Psoas muscle (tissue), 8 donors: Measurements from ENCODE around the gene DGKA. TPM values are rescaled to one million over a fixed set of nuclear protein-coding genes. Genes with fewer than 3 reads are reported as not detected.

ENCODE experiments used
- ATAC-seq, 4 donors: fragments of 200-7000 bp; cut with Tn5 transposase; one replicate each; pipeline ENCODE4 v1.9.1; 2020; ENCODE audit warnings: moderate library complexity in 3 of 4, mild to moderate bottlenecking in 2 of 4
- DNase-seq, 2 donors: peaks; one replicate each; pipeline ENCODE4 v3.0.0-alpha.2; 2020
- H3K27ac ChIP-seq: fragments of 200-600 bp; one replicate; pipeline ENCODE4 v1.8.0; 2022
- H3K27me3 ChIP-seq, 3 donors: fragments of 200-600 bp in 1 of 3; one replicate each; pipeline versions ENCODE4 v1.6.1 to v1.8.0; 2013 to 2022; ENCODE audit warnings: low read length in 2 of 3, mild to moderate bottlenecking in 2 of 3, moderate library complexity in 1 of 3; ENCODE audit not compliant: insufficient read depth in 3 of 3
- H3K36me3 ChIP-seq, 2 donors: fragments of 200-600 bp in 1 of 2; one replicate each; pipeline versions ENCODE4 v1.6.1 to v1.8.0; 2013 to 2022; ENCODE audit warnings: low read depth in 1 of 2, mild to moderate bottlenecking in 1 of 2, moderate library complexity in 1 of 2; ENCODE audit not compliant: insufficient read depth in 1 of 2
- H3K4me1 ChIP-seq: fragments of 200-600 bp; one replicate; pipeline ENCODE4 v1.8.0; 2022
- H3K4me3 ChIP-seq: fragments of 200-600 bp; one replicate; pipeline ENCODE4 v1.8.0; 2022; ENCODE audit warnings: mild to moderate bottlenecking
- H3K9me3 ChIP-seq: fragments of 200-600 bp; one replicate; pipeline ENCODE4 v1.8.0; 2022
- whole genome bisulfite sequencing, 3 donors: extraction: QIAGEN DNeasy Blood & Tissue Kit; methylation state at CpG; one replicate each; pipeline versions ENCODE4 v1.1.6 to v1.1.7; 2013; 5-methylcytosine and 5-hydroxymethylcytosine counted together
- intact Hi-C, 2 donors: fragments of 100-400 bp; cut with DNase I; formaldehyde crosslinking; loops; one replicate each; pipeline versions ENCODE4 v1.11.0 to v1.14.2; 2022
- polyA plus RNA-seq, 3 donors: library from polyadenylated mRNA; stranded (reverse); fragments of 200-250 nt; gene quantifications; one replicate each; pipeline ENCODE4 v1.2.3, GENCODE V29; 2013
- total RNA-seq, 4 donors: library from RNA; stranded (reverse); fragmentation: NEBNext Ultra II Directional in 2 of 4; extraction: Animal tissue kit (Norgen Biotek cat#: 25700) in 2 of 4; gene quantifications; one replicate each; pipeline versions ENCODE4 v1.2.1 to v1.2.4, GENCODE V29; 2021 to 2023
- TF ChIP-seq, protein P1 (sequence below): fragments of 200-600 bp; IDR thresholded peaks from one replicate; pipeline ENCODE4 v1.8.0; 2022; ENCODE audit warnings: antibody characterized with exemption
- donor health status: healthy with polysubstance abuse.
- donor health status: DM: no; HTN: no; CAD: no; lungs with moderate emphysema.
- donor health status: Bipolar disorder and iron deficiency.
- donor health status: healthy.
- donor health status: DM: yes; HTN: yes; CAD: no.
- donor health status: DM: no; HTN: no; CAD: no.
- donor health status: DM: no; HTN: no; CAD: no.
- donor health status: DM: yes; HTN: yes; CAD: no.

Gene DGKA
- total and polyA plus RNA-seq, 7 donors, result 2.0 to 5.4 (median 4.3) TPM

DNA sequence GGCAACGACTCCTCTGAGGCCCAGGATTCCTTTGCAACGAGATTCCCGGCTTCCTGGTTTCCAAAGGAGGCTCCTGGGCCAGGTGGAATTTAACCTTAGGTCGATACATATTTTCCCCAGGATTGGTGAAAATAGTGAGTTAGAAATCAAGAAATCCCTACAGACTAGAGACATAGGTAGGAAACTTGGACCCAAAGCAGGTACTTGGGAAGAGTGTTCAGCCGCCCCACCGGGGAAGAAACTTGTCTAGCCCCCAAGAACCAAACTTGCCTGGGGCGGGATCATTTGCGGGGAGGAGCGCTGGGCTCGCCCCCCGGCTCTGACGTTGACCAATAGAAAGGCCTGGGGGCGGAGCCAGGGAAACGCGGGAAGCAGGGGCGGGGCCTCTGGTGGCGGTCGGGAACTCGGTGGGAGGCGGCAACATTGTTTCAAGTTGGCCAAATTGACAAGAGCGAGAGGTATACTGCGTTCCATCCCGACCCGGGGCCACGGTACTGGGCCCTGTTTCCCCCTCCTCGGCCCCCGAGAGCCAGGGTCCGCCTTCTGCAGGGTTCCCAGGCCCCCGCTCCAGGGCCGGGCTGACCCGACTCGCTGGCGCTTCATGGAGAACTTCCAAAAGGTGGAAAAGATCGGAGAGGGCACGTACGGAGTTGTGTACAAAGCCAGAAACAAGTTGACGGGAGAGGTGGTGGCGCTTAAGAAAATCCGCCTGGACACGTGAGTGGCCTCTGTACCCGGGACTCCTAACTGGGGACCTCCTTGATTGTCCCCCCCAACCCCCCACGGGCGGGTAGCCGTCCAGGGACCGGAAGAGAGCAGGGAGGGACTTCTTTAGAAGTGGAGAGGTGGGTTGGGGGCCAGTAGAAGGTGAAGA lies 35.7 kb downstream of the DGKA start, which contains the start of gene CDK2:
CDK2 (plus strand) TSS at position 423 of the 874 bp plus-strand sequence; CDS start at position 602, 179 bp downstream.
- TF ChIP-seq, protein P1, sequence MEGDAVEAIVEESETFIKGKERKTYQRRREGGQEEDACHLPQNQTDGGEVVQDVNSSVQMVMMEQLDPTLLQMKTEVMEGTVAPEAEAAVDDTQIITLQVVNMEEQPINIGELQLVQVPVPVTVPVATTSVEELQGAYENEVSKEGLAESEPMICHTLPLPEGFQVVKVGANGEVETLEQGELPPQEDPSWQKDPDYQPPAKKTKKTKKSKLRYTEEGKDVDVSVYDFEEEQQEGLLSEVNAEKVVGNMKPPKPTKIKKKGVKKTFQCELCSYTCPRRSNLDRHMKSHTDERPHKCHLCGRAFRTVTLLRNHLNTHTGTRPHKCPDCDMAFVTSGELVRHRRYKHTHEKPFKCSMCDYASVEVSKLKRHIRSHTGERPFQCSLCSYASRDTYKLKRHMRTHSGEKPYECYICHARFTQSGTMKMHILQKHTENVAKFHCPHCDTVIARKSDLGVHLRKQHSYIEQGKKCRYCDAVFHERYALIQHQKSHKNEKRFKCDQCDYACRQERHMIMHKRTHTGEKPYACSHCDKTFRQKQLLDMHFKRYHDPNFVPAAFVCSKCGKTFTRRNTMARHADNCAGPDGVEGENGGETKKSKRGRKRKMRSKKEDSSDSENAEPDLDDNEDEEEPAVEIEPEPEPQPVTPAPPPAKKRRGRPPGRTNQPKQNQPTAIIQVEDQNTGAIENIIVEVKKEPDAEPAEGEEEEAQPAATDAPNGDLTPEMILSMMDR, result no peak
- peaks cover 5% of the 10 kb centered on the region for H3K4me1 ChIP-seq
- intact Hi-C loops, result loop anchor here (5.0 kb wide), 1 partner anchor 34 kb away; the partner anchor contains the start of gene DGKA (in 2 of the 2)
- H3K36me3 ChIP-seq, result peaks cover 0 to 7% of the 10 kb centered on the region in 2 donors
- WGBS, 3 donors, result 0% methylated on average over 45 of the region's 45 CpGs
- DNase-seq (peak; percentile 94 to 95), ATAC-seq (peak; percentile 95 to 100 (median 98))
- peak within 1 kb of the TSS; percentile 73 for H3K27ac ChIP-seq
- H3K4me3 ChIP-seq, result peak within 1 kb of the TSS; percentile 76
- H3K9me3 ChIP-seq, result no peaks in the 10 kb centered on the region
- no peaks in the 10 kb centered on the region for H3K27me3 ChIP-seq

DNA sequence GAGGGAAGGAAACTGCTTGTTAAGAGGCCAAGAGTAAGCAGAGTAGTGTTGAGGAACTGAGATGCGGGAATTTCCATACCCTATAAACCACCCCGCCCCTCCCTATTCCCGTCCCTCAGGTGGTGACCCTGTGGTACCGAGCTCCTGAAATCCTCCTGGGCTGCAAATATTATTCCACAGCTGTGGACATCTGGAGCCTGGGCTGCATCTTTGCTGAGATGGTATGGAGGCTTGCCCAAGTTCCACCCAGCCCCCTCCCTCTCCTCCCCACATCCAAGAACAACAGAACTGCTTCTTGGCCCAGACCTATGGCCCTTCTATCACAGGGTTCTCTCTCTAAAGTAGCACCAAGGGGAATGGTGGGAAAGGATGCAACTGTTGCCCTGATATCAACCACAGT lies 38.4 kb downstream of the DGKA start:
- 78 to 85% (median 79%) methylated on average over 4 of the region's 4 CpGs for WGBS, 3 donors
- DNase-seq (no peak), ATAC-seq (no peak)
- no peaks in the 10 kb centered on the region for H3K9me3 ChIP-seq
- TF ChIP-seq, protein P1, result no peak
- peaks cover 14% of the 10 kb centered on the region for H3K4me1 ChIP-seq
- intact Hi-C loops, result loop anchor here (5.0 kb wide), 1 partner anchor 37 kb away; the partner anchor contains the start of gene DGKA (in 2 of the 2)
- H3K4me3 ChIP-seq, result no peak overlapping the region
- no peaks in the 10 kb centered on the region for H3K27me3 ChIP-seq
- H3K27ac ChIP-seq, result no peak overlapping the region
- H3K36me3 ChIP-seq, result peaks cover 0 to 7% of the 10 kb centered on the region in 2 donors

DNA sequence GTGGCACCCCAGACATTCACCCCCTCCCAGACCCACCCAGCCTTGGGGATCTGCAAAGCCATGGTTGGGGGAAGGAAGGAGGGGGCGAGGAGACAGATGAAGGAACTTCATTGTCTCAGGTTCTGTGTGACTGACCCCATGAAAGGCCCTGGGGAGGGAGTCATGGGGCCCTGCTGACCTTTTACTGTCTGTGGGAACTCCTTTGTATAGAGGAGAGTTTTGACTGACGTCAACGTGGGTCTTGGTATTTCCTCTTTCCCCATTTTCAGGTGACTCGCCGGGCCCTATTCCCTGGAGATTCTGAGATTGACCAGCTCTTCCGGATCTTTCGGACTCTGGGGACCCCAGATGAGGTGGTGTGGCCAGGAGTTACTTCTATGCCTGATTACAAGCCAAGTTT lies 39.8 kb downstream of the DGKA start:
- intact Hi-C loops, result no loop called here
- DNase-seq (no peak), ATAC-seq (no peak)
- Histone ChIP-seq H3K9me3 (no peaks in the 10 kb centered on the region), H3K27me3 (no peaks in the 10 kb centered on the region), H3K36me3 (peaks cover 0 to 7% of the 10 kb centered on the region in 2 donors), H3K27ac (no peak overlapping the region), H3K4me3 (no peak overlapping the region), H3K4me1 (peaks cover 23% of the 10 kb centered on the region)
- WGBS, 3 donors, result 73 to 88% (median 83%) methylated on average over 7 of the region's 7 CpGs
- TF ChIP-seq, protein P1, result no peak

DNA sequence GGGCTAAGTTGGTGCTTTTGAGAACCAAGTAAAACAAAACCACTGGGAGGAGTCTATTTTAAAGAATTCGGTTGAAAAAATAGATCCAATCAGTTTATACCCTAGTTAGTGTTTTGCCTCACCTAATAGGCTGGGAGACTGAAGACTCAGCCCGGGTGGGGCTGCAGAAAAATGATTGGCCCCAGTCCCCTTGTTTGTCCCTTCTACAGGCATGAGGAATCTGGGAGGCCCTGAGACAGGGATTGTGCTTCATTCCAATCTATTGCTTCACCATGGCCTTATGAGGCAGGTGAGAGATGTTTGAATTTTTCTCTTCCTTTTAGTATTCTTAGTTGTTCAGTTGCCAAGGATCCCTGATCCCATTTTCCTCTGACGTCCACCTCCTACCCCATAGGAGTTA lies 41.1 kb downstream of the DGKA start:
- peak overlapping the region; percentile 77 for H3K4me3 ChIP-seq
- ATAC-seq, result no peak
- DNase-seq, result no peak
- H3K27me3 ChIP-seq, result no peaks in the 10 kb centered on the region
- peaks cover 0 to 7% of the 10 kb centered on the region in 2 donors for H3K36me3 ChIP-seq
- WGBS, 3 donors, result 50 to 61% (median 54%) methylated on average over 3 of the region's 3 CpGs
- intact Hi-C loops, result no loop called here
- TF ChIP-seq, protein P1, result no peak
- peaks cover 32% of the 10 kb centered on the region for H3K4me1 ChIP-seq
- peak overlapping the region; percentile 95 for H3K27ac ChIP-seq
- H3K9me3 ChIP-seq, result no peaks in the 10 kb centered on the region
